ENCODE results near the gene TJP3.

TJP3 gene

GRCh38 chr19:3671680-3672574 lies 36.3 kb upstream of the TJP3 start:
- no peak for DNase-seq

DNA sequence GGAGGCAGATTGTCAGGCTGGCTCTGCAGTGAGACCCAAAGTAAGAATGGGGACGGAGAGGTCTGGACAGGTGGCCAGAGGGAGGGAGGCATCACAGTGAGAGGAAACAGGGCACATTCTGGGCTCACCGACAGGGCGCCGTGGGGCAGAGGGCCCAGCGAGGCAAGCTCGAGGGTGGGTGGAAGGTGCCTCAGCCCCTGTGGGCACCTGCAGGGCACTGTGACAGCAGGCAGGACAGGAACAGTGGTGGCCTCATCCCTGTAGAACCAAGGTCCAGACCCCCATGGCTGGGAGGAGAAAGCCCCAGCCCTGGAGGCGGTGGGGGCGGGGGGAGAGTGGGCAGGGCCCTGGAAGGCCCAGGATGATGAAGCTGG lies 35.6 kb upstream of the TJP3 start:
- DNase-seq, result no peak

DNA sequence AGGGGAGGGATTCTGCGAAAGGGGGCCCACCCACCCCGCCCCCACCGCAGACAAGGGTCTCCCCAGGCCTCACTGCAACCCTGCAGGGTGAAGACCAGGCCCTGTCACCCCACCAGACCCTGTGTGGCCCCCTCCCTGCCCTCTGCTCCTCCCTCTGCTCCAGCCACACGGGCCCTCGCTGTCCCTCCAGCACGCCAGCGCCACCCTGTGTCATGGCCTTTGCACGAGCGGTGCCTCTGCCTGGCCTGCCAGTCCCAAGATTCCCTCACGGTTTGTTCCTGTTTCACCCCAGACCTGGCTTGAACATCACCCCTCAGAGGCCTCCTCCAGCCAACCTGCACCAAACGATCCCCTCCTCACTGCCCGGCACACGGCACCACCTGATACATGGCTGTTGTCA lies 35.2 kb upstream of the TJP3 start:
- no peak for DNase-seq

GRCh38 chr19:3673506-3674439 lies 34.4 kb upstream of the TJP3 start:
- DNase-seq, result no peak

DNA sequence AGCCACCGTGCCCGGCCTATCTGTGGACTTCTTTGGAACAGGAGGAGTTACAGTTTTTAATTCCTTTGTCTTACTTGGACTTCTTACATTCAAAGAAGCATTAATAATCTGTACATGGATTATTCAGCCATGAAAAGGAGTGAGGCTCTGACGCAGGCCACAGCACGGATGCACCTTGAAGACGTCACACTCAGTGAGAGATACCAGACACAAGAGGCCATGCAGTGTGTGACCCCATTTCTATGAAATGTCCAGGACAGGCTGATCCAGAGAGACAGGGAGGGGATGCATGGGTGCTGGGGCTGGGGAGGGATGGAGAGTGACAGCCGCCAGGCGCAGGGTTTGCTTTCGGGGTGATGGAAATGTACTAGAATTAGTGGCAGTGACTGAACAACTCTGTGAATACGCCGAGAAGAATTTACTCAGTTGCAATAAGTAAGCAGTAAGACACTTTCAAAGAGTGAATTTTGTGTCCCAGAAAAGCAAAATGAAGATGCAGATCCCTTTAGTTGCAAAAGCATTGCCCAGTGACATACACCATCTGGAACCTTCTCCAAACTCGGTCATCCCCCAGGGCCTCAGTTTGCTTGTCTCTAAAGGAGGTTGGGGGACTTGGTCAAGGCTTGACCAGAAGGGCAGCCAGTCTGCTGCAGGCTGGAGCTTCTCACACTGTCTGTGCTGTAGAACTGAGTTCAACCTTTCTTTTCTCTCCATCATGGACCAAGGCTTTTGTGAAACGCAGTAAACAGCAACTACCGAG lies 33.2 kb upstream of the TJP3 start:
- no peak for DNase-seq

DNA sequence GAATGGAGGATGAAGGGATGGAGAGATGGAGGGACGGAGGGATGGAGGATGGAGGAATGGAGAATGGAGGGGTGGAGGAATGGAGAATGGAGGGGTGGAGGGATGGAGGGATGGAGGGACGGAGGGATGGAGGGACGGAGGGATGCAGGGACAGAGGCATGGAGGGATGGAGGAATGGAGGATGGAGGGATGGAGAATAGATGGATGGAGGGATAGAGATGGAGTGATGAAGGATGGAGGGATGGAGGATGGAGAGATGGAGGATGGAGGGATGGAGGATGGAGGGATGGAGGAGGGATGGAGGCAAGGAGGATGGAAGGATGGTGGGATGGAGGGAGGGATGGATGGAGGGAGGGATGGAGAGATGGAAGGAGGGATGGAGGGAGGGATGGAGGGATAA lies 30.0 kb upstream of the TJP3 start:
- DNase-seq, result no peak

DNA sequence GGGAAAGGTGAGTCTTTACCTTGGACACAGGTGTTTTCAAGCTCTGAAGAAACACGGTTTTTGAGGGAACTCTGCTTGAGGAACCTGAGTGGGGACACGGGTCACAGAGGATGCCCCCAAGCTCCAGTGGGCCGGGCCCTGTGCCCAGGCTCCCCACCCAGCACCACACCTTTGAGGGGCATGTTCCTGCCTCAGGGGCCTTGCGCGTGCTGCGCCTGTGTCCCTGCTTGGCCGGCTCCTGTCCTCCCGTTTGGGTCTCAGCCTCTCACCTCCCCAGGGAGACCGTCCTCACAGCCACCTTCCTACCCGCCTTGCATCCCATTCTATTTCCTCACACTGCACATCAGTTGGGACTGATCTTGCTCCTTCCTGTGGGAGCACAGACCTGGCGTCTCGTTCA lies 29.0 kb upstream of the TJP3 start:
- DNase-seq, result no peak

DNA sequence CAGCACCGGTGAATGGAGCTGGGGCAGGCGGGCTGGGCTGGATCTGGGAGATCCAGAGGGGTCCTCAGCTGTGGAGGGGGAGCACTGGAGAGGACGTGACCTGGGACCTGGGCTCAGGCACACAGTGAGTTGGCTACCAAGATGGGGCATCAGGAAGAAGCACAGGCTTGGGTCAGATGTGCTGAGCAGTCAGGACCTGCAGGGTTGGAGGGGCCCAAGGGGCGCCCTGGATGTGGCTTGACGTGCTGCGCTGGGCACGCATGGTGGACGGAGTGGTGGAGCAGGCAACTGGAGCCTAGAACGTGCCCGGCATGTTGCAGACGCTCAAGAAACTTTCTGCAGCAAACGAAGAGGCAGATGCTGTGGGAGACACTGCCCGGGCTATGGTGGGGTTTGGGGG lies 28.6 kb upstream of the TJP3 start:
- DNase-seq, result no peak

- DNase-seq, result no peak
These were observed 27.2 kb upstream of the TJP3 start for GRCh38 chr19:3680939-3681338.

DNA sequence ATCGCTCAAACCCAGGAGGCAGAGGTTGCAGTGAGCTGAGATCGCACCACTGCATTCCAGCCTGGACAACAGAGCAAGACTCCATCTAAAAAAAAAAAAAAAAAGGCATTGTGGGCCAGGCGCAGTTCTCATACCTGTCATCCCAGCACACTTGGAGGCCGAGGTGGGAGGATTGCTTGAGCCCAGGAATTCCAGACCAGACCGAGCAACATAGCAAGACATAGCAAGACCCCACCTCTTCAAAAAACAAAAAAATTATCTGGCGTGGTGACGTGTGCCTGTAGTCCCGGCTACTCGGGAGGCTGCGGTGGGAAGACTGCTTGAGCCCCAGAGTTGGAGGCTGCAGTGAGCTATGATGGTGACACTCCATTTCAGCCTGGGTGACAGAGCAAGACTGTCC lies 25.9 kb upstream of the TJP3 start:
- DNase-seq, result no peak

- no peak for DNase-seq
These were observed 25.3 kb upstream of the TJP3 start for GRCh38 chr19:3682741-3683404.

- no peak for DNase-seq
These were observed 24.7 kb upstream of the TJP3 start for GRCh38 chr19:3683405-3684053.

GRCh38 chr19:3684054-3684816 lies 23.9 kb upstream of the TJP3 start:
- no peak for DNase-seq

DNA sequence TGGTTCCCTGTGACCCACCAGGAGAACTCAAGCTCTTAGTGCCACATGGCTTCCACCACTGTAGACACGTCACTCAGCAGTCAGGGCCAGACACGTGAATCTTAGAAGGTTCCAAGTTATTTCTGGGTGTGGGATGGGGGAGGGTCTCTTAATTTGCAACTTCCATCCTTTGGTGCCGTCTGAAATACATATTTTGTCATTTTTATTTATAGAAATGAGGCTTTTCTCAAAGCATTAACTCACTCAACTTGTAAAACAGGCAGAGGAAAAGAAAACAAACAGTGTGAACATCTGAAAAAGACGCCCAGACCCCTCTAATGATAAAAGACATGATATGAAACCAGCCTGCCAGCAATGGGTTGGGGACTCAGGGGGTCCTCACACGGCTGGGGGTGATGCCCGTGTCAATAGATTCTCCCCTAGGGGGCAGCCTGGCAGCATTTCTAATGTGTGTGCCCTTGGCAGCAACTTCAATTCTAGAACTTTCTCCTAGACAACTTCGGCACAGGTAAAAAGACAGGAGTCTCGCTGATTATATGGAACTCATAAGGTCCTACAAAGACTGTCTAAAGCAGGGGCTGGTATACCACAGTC lies 23.3 kb upstream of the TJP3 start:
- no peak for DNase-seq

- DNase-seq, result no peak
These were observed 20.8 kb upstream of the TJP3 start for GRCh38 chr19:3687393-3687773.

DNA sequence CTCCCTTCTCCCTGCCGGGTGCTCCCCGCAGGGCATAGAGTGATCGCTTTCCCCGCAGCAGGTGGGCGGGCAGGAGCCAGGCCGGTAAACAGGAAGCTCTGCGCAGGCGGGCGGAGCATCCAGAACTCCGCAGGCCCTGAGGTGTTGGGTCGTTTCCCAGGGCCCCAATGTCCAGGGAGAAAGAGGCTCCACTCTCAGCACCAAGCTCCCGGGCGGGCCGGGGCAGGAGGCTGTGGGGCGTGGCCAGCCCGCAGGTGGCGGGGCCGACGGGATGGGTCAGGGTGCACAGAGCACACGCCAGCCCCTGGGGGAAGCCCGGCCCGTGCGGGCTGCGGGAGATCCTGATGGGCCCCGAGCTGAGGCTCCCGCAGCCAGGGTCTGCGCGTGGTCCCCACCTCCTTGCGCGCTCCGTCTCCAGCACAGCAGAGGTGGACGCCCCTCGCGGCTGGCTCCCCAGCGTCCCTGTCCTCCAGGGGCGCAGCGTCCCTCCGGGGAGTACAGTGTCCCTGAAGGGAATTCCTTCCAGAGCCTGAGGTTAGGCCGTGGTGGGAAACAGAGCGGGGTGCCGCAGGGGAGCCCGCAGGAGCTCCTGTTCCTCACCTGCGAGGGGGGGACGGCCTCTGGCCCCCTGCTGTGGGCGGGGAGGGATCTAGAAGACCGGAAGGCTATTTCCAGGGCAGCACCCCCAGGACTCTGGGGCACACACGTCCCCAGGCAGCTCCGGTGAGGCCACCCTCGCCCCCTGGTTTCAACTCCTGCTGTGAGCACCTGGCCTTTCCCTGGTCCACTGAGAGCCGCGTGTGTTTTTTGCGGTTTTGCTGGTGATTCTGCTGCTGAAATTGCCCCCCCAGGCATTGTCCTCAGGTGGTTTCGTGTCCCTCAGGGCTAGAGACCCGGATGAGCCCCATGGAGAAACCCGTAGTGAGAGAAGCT lies 20.1 kb upstream of the TJP3 start:
- DNase-seq, result peak; percentile 13

- no peak for DNase-seq
These were observed 17.4 kb upstream of the TJP3 start for GRCh38 chr19:3690551-3691371.

- no peak for DNase-seq
These were observed 16.8 kb upstream of the TJP3 start for GRCh38 chr19:3691372-3691716.

GRCh38 chr19:3691726-3692125 lies 16.5 kb upstream of the TJP3 start:
- no peak for DNase-seq
